Panc1 (cell line): ENCODE measurements around the gene ZC3HAV1. TPM values are rescaled to one million over a fixed set of nuclear protein-coding genes. Genes with fewer than 3 reads are reported as not detected.
"Not testable (repeated sequence)": the region's sequence is repeated elsewhere in the genome, so short reads cannot be mapped to it uniquely, and the experiment has no call there.

ENCODE experiments used
- ATAC-seq: fragments of 200-7000 bp; cut with Tn5 transposase; 2 replicates; pipeline ENCODE4 v1.9.1; 2020; ENCODE audit warnings: mild to moderate bottlenecking, moderate library complexity
- BruUV-seq: library from RNA; stranded (reverse); fragments of 400-500 nt; replicated peaks from 2 replicates; lab custom pipeline; 2021; lab: Mats Ljungman, UMichigan
- CTCF ChIA-PET: fragments of 300-600 bp; sonication (Branson Sonifier 250); formaldehyde crosslinking; loops from one replicate; lab custom pipeline; 2022; ENCODE audit warnings: antibody characterized with exemption; lab: Charles Lee
- POLR2A ChIA-PET: fragments of 300-600 bp; sonication (Branson Sonifier 250); formaldehyde crosslinking; loops from one replicate; lab custom pipeline; 2022; ENCODE audit warnings: antibody characterized with exemption; lab: Charles Lee
- DNase-seq: peaks from one replicate; pipeline ENCODE4 v3.0.0-alpha.2; 2010; ENCODE audit warnings: low read depth, low spot score
- H3K27ac ChIP-seq: 2 replicates; pipeline ENCODE4 v1.5.1; 2011; ENCODE audit warnings: mild to moderate bottlenecking, low read length, inconsistent platforms
- H3K27me3 ChIP-seq: fragments of 200-500 bp; sonication (Bioruptor generic); 2 replicates; pipeline ENCODE4 v1.6.0; 2014; ENCODE audit warnings: low read length, inconsistent platforms; ENCODE audit not compliant: control insufficient read depth, insufficient read depth
- H3K36me3 ChIP-seq: fragments of 200-500 bp; sonication (Bioruptor generic); 2 replicates; pipeline ENCODE4 v1.5.1; 2014; ENCODE audit warnings: inconsistent platforms, mild to moderate bottlenecking, low read length, moderate library complexity; ENCODE audit not compliant: control insufficient read depth, insufficient read depth
- H3K4me1 ChIP-seq: 2 replicates; pipeline ENCODE4 v1.5.1; 2011; ENCODE audit warnings: inconsistent platforms, mild to moderate bottlenecking, low read length, moderate library complexity; ENCODE audit not compliant: control insufficient read depth, insufficient read depth
- H3K4me3 ChIP-seq, 2 experiments: 2 replicates each; pipeline ENCODE4 v1.5.1; 2011 to 2012; ENCODE audit warnings: low read depth in 2 of 2, low read length in 2 of 2, mild to moderate bottlenecking in 2 of 2, inconsistent platforms in 1 of 2, moderate library complexity in 1 of 2
- H3K9me3 ChIP-seq: fragments of 200-500 bp; sonication (Bioruptor generic); 2 replicates; pipeline ENCODE4 v1.5.1; 2014; ENCODE audit warnings: low read depth, mild to moderate bottlenecking, inconsistent platforms, low read length, moderate library complexity; ENCODE audit not compliant: control insufficient read depth, insufficient read depth
- POLR2AphosphoS5 ChIP-seq: IDR thresholded peaks from 2 replicates; pipeline ENCODE4 v1.6.1; 2012; ENCODE audit warnings: mild to moderate bottlenecking, low read depth, low read length, moderate library complexity
- SIN3A ChIP-seq: IDR thresholded peaks from 2 replicates; pipeline ENCODE4 v1.6.1; 2012; ENCODE audit warnings: low read depth, mild to moderate bottlenecking, low read length, moderate library complexity, borderline replicate concordance; ENCODE audit not compliant: insufficient read depth
- TCF7L2 ChIP-seq: IDR thresholded peaks from 2 replicates; pipeline ENCODE4 v1.6.1; 2011; ENCODE audit warnings: mild to moderate bottlenecking, low read depth, low read length, inconsistent platforms
- in situ Hi-C: cut with HindIII; loops from 2 replicates; pipeline ENCODE4 v1.10.0; 2016; ENCODE audit warnings: low sequenced_read_pairs, low pct_unique_long_range_greater_than_20kb
- intact Hi-C: fragments of 100-400 bp; cut with micrococcal nuclease; formaldehyde crosslinking; loops from one replicate; pipeline ENCODE4 v1.10.0; 2022; ENCODE audit not compliant: unreplicated experiment
- total RNA-seq: library from RNA; stranded (reverse); gene quantifications from one replicate; pipeline ENCODE4 v1.2.1, GENCODE V29; 2021; ENCODE audit not compliant: unreplicated experiment
- TF ChIP-seq, protein P1 (sequence below), 2 experiments: IDR thresholded peaks; 2 replicates each; pipeline ENCODE4 v1.6.1; 2011 to 2012; ENCODE audit warnings: low read depth in 2 of 2, control low read depth in 1 of 2, low read length in 1 of 2, mild to moderate bottlenecking in 1 of 2, moderate library complexity in 1 of 2; ENCODE audit not compliant: insufficient read depth in 1 of 2
- TF ChIP-seq, protein P2 (sequence below): fragments of 450-650 bp; IDR thresholded peaks from 2 replicates; pipeline ENCODE4 v1.5.1; 2017; ENCODE audit warnings: mild to moderate bottlenecking

Gene ZC3HAV1
- total RNA-seq, 1 experiment from 2014 or later = 47.1 TPM

DNA sequence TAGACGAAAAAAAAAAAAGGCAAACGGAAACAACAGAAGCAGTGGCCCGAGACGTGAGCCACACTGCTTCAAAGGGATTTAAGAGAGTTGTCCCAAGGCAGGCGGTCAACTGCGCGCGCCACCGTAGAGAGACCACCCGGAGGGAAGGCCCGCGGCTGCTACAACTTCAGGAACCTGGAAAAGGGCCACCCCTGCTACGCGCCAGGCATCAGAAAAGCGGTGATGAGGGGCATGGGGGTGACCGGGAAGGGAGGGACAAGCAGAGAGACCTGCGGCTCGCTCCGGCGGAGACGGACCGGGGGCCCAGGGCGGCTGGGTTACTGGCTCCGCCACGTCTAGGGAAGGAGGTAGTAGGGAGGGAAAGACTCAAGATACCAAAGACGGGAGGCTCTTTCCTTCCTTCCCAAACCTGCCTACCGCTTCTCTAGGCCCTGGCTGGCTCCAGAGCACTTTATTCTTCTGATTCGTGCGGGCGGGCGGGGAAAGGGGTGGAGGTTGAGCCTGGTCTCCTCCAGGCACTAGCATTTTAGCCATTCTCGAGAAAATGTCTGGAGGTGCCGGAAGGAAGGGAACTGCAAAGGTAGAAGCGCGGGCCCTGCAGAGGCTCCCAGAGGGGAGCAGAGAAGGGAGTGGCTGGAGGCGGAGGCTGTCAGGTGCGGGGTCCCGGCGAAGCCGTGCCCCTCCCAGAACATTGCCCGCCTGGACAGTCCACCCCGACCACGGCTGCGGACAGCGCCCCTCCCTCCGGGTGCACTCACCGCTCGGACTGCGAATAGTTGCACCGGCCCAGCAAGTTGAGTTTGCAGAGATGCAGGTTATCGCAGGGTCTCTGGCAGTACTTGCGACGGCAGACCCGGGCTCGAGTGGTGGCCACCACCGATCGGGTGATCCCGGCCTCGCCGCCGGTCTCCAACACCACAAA, 993 bp downstream of the ZC3HAV1 start:
- Histone ChIP-seq H3K4me3 (peak overlapping the region; percentile 75 to 86), H3K27ac (peak overlapping the region; percentile 99), H3K4me1 (peaks cover 26% of the 10 kb centered on the region; the same call in 1 of the 2 replicates), H3K27me3 (no peaks in the 10 kb centered on the region), H3K36me3 (no peaks in the 10 kb centered on the region; the same call in 1 of the 2 replicates), H3K9me3 (no peaks in the 10 kb centered on the region)
- ATAC-seq = peak; percentile 57
- intact Hi-C loops (loop anchor here (5.0 kb wide), 1 partner anchor 124 kb away; the partner anchor contains the start of gene UBN2), in situ Hi-C loops (no loop called here)
- POLR2A ChIA-PET = interaction anchor here (0.7 kb wide), 1 partner anchor 125 kb away, joined by 6 read pairs; no protein-coding TSS in a partner anchor
- TF ChIP-seq POLR2AphosphoS5 = no peak
- no peak for TF ChIP-seq TCF7L2
- TF ChIP-seq, protein P1, sequence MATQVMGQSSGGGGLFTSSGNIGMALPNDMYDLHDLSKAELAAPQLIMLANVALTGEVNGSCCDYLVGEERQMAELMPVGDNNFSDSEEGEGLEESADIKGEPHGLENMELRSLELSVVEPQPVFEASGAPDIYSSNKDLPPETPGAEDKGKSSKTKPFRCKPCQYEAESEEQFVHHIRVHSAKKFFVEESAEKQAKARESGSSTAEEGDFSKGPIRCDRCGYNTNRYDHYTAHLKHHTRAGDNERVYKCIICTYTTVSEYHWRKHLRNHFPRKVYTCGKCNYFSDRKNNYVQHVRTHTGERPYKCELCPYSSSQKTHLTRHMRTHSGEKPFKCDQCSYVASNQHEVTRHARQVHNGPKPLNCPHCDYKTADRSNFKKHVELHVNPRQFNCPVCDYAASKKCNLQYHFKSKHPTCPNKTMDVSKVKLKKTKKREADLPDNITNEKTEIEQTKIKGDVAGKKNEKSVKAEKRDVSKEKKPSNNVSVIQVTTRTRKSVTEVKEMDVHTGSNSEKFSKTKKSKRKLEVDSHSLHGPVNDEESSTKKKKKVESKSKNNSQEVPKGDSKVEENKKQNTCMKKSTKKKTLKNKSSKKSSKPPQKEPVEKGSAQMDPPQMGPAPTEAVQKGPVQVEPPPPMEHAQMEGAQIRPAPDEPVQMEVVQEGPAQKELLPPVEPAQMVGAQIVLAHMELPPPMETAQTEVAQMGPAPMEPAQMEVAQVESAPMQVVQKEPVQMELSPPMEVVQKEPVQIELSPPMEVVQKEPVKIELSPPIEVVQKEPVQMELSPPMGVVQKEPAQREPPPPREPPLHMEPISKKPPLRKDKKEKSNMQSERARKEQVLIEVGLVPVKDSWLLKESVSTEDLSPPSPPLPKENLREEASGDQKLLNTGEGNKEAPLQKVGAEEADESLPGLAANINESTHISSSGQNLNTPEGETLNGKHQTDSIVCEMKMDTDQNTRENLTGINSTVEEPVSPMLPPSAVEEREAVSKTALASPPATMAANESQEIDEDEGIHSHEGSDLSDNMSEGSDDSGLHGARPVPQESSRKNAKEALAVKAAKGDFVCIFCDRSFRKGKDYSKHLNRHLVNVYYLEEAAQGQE (IDR thresholded peaks at IDR 0.05; ENCODE audit: insufficient read depth in 1 of 2, low read depth in 2 of 2, low read length in 1 of 2) = no peak
- TF ChIP-seq, protein P2, sequence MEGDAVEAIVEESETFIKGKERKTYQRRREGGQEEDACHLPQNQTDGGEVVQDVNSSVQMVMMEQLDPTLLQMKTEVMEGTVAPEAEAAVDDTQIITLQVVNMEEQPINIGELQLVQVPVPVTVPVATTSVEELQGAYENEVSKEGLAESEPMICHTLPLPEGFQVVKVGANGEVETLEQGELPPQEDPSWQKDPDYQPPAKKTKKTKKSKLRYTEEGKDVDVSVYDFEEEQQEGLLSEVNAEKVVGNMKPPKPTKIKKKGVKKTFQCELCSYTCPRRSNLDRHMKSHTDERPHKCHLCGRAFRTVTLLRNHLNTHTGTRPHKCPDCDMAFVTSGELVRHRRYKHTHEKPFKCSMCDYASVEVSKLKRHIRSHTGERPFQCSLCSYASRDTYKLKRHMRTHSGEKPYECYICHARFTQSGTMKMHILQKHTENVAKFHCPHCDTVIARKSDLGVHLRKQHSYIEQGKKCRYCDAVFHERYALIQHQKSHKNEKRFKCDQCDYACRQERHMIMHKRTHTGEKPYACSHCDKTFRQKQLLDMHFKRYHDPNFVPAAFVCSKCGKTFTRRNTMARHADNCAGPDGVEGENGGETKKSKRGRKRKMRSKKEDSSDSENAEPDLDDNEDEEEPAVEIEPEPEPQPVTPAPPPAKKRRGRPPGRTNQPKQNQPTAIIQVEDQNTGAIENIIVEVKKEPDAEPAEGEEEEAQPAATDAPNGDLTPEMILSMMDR = no peak
- TF ChIP-seq SIN3A = no peak
- no TSS peak for BruUV-seq
- no peak for DNase-seq
- CTCF ChIA-PET = no interaction called here

DNA sequence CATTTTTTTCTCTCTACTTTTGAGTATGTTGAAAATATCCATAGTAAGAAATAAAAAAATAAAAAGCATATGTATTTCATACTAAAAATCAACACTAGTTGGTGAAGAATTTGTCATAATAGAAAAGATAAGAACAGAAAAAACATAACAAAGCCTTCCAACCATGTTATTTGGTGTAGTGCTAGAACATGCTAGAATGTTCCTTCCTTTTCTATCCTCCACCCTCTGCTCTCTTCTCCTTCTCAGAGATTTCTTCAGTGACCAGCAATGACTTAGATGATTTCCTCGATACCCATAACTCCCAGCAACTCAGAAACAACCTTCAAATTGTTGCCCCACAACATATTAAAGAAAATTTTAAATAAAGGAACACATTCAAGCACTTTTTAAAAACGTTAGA, 2.6 kb downstream of the ZC3HAV1 start:
- POLR2A ChIA-PET = interaction anchor here (1.0 kb wide), 1 partner anchor 28 kb away, joined by 3 read pairs; no protein-coding TSS in a partner anchor
- no peaks in the 10 kb centered on the region for H3K9me3 ChIP-seq
- intact Hi-C loops (loop anchor here (5.0 kb wide), 1 partner anchor 125 kb away; the partner anchor contains the start of gene UBN2), in situ Hi-C loops (no loop called here)
- ATAC-seq = no peak
- no peaks in the 10 kb centered on the region for H3K27me3 ChIP-seq
- no peak for TF ChIP-seq TCF7L2
- TF ChIP-seq POLR2AphosphoS5 = no peak
- no peak for TF ChIP-seq SIN3A
- TF ChIP-seq, protein P1 (IDR thresholded peaks at IDR 0.05; ENCODE audit: insufficient read depth in 1 of 2, low read depth in 2 of 2, low read length in 1 of 2) = no peak
- TF ChIP-seq, protein P2 = no peak
- H3K4me1 ChIP-seq = peaks cover 29% of the 10 kb centered on the region; the same call in 1 of the 2 replicates
- no peak for DNase-seq
- CTCF ChIA-PET = no interaction called here
- peak overlapping the region; percentile 75 to 86 for H3K4me3 ChIP-seq
- no TSS peak for BruUV-seq
- H3K36me3 ChIP-seq = no peaks in the 10 kb centered on the region; the same call in 1 of the 2 replicates
- H3K27ac ChIP-seq = peak overlapping the region; percentile 99

DNA sequence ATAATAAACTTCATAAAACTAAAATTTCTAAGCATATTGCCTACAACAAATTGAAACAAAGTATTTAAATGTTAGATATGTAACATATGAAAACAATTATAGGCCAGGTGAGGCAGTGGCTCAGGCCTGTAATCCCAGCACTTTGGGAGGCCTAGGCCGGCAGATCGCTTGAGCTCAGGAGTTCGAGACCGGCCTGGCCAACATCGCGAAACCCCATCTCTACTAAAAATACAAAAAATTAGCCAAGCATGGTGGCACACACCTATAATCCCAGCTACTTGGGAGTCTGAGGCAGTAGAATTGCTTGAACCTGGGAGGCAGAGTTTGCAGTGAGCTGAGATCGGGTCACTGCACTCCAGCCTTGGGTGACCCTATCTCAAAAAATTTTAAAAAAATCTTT, 3.3 kb downstream of the ZC3HAV1 start:
- in situ Hi-C loops, BruUV-seq, H3K36me3 ChIP-seq, DNase-seq, H3K27me3 ChIP-seq, H3K9me3 ChIP-seq, ATAC-seq, CTCF ChIA-PET: not testable (repeated sequence)
- Histone ChIP-seq H3K4me1 (peaks cover 29% of the 10 kb centered on the region; the same call in 1 of the 2 replicates), H3K4me3 (peak overlapping the region; percentile 75 to 86), H3K27ac (peak overlapping the region; percentile 99)
- POLR2A ChIA-PET = interaction anchor here (1.0 kb wide), 1 partner anchor 29 kb away, joined by 3 read pairs; no protein-coding TSS in a partner anchor
- intact Hi-C loops = loop anchor here (5.0 kb wide), 1 partner anchor 126 kb away; the partner anchor contains the start of gene UBN2
